HEK293 (cell line): ENCODE measurements around the gene MALT1.

Experiments used
- CTCF ChIA-PET: fragments of 350-600 bp; formaldehyde crosslinking; extraction: SDS; loops from one replicate; lab custom pipeline; 2021; ENCODE audit warnings: antibody characterized with exemption; lab: Yijun Ruan, JAX
- POLR2A ChIA-PET: fragments of 300-600 bp; formaldehyde crosslinking; extraction: SDS; loops from one replicate; lab custom pipeline; 2020; ENCODE audit warnings: antibody characterized with exemption, inconsistent platforms; lab: Yijun Ruan, JAX
- H3K27ac ChIP-seq: fragments of 200-500 bp; sonication (Bioruptor generic); 2 replicates; pipeline ENCODE4 v1.5.1; 2014; ENCODE audit warnings: low read depth, low read length, control low read depth, inconsistent platforms; ENCODE audit errors: extremely low read depth
- H3K36me3 ChIP-seq, 2 experiments: fragments of 200-500 bp in 1 of 2; sonication (Bioruptor generic) in 1 of 2; 1 replicate in 1 of 2; 2 replicates in 1 of 2; pipeline ENCODE4 v1.5.1; 2014 to 2017; ENCODE audit warnings: inconsistent platforms in 2 of 2, low read length in 2 of 2; ENCODE audit not compliant: control insufficient read depth in 2 of 2, insufficient read depth in 1 of 2
- H3K4me1 ChIP-seq: fragments of 200-500 bp; sonication (Bioruptor generic); 2 replicates; pipeline ENCODE4 v1.5.1; 2014; ENCODE audit warnings: mild to moderate bottlenecking, low read length, inconsistent platforms; ENCODE audit not compliant: control insufficient read depth, insufficient read depth
- H3K4me3 ChIP-seq: 2 replicates; pipeline ENCODE4 v1.5.1; 2011; ENCODE audit warnings: low read depth, mild to moderate bottlenecking, control low read depth, low read length, moderate library complexity
- H3K9me3 ChIP-seq: fragments of 200-500 bp; sonication (Bioruptor generic); 2 replicates; pipeline ENCODE4 v1.5.1; 2014; ENCODE audit warnings: low read depth, low read length, inconsistent platforms; ENCODE audit not compliant: control insufficient read depth, insufficient read depth
- SETDB1 ChIP-seq: IDR thresholded peaks from one replicate; pipeline ENCODE4 v1.6.1; 2017; ENCODE audit warnings: mild to moderate bottlenecking, low read length, moderate library complexity, mixed read lengths; ENCODE audit not compliant: insufficient read length
- YY2 ChIP-seq: fragments of 450-650 bp; formaldehyde crosslinking; IDR thresholded peaks from 2 replicates; pipeline ENCODE4 v1.5.1; 2016; ENCODE audit warnings: missing biosample characterization, missing genetic modification characterization
- ZFP37 ChIP-seq: fragments of 450-650 bp; formaldehyde crosslinking; IDR thresholded peaks from 2 replicates; pipeline ENCODE4 v1.5.1; 2016; ENCODE audit warnings: missing biosample characterization, missing genetic modification characterization
- ZNF146 ChIP-seq: fragments of 450-650 bp; formaldehyde crosslinking; IDR thresholded peaks from 2 replicates; pipeline ENCODE4 v1.5.1; 2016; ENCODE audit warnings: missing biosample characterization, missing genetic modification characterization
- ZNF416 ChIP-seq: fragments of 450-650 bp; formaldehyde crosslinking; IDR thresholded peaks from 2 replicates; pipeline ENCODE4 v1.5.1; 2016; ENCODE audit warnings: missing biosample characterization, missing genetic modification characterization
- ZNF423 ChIP-seq: fragments of 450-650 bp; formaldehyde crosslinking; IDR thresholded peaks from 2 replicates; pipeline ENCODE4 v1.5.1; 2016; ENCODE audit warnings: missing biosample characterization, missing genetic modification characterization
- ZNF426 ChIP-seq: fragments of 450-650 bp; formaldehyde crosslinking; IDR thresholded peaks from 2 replicates; pipeline ENCODE4 v1.5.1; 2017; ENCODE audit warnings: missing biosample characterization, missing genetic modification characterization, mild to moderate bottlenecking, inconsistent platforms, moderate library complexity
- ZNF48 ChIP-seq: fragments of 450-650 bp; formaldehyde crosslinking; IDR thresholded peaks from 2 replicates; pipeline ENCODE4 v1.5.1; 2016; ENCODE audit warnings: missing biosample characterization, missing genetic modification characterization
- ZNF521 ChIP-seq: fragments of 450-650 bp; formaldehyde crosslinking; IDR thresholded peaks from 2 replicates; pipeline ENCODE4 v1.5.1; 2017; ENCODE audit warnings: missing biosample characterization, mild to moderate bottlenecking, missing genetic modification characterization
- ZNF571 ChIP-seq: fragments of 450-650 bp; formaldehyde crosslinking; IDR thresholded peaks from 2 replicates; pipeline ENCODE4 v1.5.0; 2017; ENCODE audit warnings: missing biosample characterization, missing genetic modification characterization
- ZNF658 ChIP-seq: fragments of 450-650 bp; formaldehyde crosslinking; IDR thresholded peaks from 2 replicates; pipeline ENCODE4; 2016; ENCODE audit warnings: missing biosample characterization, missing genetic modification characterization
- ZNF777 ChIP-seq: fragments of 450-650 bp; formaldehyde crosslinking; IDR thresholded peaks from 2 replicates; pipeline ENCODE4 v1.5.1; 2017; ENCODE audit warnings: missing biosample characterization, missing genetic modification characterization, borderline replicate concordance
- ZNF785 ChIP-seq: fragments of 450-650 bp; formaldehyde crosslinking; IDR thresholded peaks from 2 replicates; pipeline ENCODE4 v1.5.1; 2016; ENCODE audit warnings: missing biosample characterization, missing genetic modification characterization
- TF ChIP-seq, protein P1 (sequence below): fragments of 450-650 bp; formaldehyde crosslinking; IDR thresholded peaks from 2 replicates; pipeline ENCODE4 v1.5.1; 2016; ENCODE audit warnings: missing biosample characterization, missing genetic modification characterization
- TF ChIP-seq, protein P2 (sequence below): fragments of 450-650 bp; formaldehyde crosslinking; IDR thresholded peaks from 2 replicates; pipeline ENCODE4 v1.5.1; 2016; ENCODE audit warnings: missing biosample characterization, missing genetic modification characterization
- TF ChIP-seq, protein P3 (sequence below): fragments of 450-650 bp; formaldehyde crosslinking; IDR thresholded peaks from 2 replicates; pipeline ENCODE4 v1.5.1; 2016; ENCODE audit warnings: missing biosample characterization, missing genetic modification characterization
- TF ChIP-seq, protein P4 (sequence below): fragments of 450-650 bp; formaldehyde crosslinking; IDR thresholded peaks from 2 replicates; pipeline ENCODE4 v1.5.1; 2016; ENCODE audit warnings: missing biosample characterization, missing genetic modification characterization

Gene MALT1

DNA sequence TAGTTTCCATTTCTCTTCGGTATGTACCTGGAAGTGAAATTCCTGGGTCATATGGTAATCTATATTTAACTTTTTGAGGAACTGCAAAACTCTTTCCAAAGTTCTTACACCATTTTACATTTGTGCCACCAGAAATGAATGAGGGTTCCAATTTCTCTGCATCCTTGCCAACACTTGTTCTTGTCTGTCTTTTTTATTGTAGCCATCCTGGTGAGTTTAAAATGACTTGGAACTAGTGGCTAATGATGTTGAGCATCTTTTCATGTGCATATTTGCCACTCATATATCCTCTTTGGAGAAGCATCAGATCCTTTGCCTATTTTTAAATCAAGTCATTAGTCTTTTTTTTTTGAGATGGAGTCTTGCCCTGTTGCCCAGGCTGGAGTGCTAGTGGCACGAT is 59.4 kb downstream of the MALT1 start (continued):
- TF ChIP-seq, protein P1, sequence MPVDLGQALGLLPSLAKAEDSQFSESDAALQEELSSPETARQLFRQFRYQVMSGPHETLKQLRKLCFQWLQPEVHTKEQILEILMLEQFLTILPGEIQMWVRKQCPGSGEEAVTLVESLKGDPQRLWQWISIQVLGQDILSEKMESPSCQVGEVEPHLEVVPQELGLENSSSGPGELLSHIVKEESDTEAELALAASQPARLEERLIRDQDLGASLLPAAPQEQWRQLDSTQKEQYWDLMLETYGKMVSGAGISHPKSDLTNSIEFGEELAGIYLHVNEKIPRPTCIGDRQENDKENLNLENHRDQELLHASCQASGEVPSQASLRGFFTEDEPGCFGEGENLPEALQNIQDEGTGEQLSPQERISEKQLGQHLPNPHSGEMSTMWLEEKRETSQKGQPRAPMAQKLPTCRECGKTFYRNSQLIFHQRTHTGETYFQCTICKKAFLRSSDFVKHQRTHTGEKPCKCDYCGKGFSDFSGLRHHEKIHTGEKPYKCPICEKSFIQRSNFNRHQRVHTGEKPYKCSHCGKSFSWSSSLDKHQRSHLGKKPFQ (tag by site-specific recombination): no peak
- TF ChIP-seq ZNF571 (tag by site-specific recombination) (no peak), ZNF785 (tag by site-specific recombination) (no peak), ZNF658 (tag by site-specific recombination) (no peak)

DNA sequence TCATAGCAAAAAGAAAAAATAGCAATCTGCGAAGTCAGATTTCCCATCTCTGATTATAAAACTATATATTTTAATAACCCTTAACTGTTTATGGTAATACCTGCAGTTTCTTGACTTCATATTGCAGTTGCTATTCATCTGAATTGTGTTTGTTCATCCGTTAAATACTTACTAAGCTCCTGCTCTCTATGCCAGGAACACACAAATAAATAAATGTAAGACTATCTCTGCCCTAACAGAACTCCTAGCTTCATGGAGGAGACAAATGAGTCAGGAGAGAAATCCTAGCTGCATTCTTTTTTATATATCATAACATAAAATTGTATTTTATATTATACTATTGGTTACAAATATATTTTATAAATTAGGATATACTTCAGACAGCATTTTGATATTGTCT is 61.2 kb downstream of the MALT1 start:
- H3K27ac ChIP-seq: no peak overlapping the region

More for the DNA sequence above, 61.2 kb downstream of the MALT1 start:
- H3K36me3 ChIP-seq: peaks cover 27 to 30% of the 10 kb centered on the region in 2 experiments
- TF ChIP-seq SETDB1 (no peak), ZNF658 (tag by site-specific recombination) (no peak), ZNF48 (tag by site-specific recombination) (no peak), ZNF426 (tag by site-specific recombination) (no peak), ZNF423 (tag by site-specific recombination) (no peak), ZNF416 (no peak), ZNF146 (tag by site-specific recombination) (no peak), ZFP37 (tag by site-specific recombination) (no peak), ZNF777 (tag by site-specific recombination) (no peak), ZNF521 (tag by site-specific recombination) (no peak), YY2 (tag by site-specific recombination) (no peak)
- TF ChIP-seq, protein P2, sequence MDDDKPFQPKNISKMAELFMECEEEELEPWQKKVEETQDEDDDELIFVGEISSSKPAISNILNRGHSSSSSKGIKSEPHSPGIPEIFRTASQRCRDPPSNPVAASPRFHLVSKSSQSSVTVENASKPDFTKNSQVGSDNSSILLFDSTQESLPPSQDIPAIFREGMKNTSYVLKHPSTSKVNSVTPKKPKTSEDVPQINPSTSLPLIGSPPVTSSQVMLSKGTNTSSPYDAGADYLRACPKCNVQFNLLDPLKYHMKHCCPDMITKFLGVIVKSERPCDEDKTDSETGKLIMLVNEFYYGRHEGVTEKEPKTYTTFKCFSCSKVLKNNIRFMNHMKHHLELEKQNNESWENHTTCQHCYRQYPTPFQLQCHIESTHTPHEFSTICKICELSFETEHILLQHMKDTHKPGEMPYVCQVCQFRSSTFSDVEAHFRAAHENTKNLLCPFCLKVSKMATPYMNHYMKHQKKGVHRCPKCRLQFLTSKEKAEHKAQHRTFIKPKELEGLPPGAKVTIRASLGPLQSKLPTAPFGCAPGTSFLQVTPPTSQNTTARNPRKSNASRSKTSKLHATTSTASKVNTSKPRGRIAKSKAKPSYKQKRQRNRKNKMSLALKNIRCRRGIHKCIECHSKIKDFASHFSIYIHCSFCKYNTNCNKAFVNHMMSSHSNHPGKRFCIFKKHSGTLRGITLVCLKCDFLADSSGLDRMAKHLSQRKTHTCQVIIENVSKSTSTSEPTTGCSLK (tag by site-specific recombination): no peak
- TF ChIP-seq, protein P3, sequence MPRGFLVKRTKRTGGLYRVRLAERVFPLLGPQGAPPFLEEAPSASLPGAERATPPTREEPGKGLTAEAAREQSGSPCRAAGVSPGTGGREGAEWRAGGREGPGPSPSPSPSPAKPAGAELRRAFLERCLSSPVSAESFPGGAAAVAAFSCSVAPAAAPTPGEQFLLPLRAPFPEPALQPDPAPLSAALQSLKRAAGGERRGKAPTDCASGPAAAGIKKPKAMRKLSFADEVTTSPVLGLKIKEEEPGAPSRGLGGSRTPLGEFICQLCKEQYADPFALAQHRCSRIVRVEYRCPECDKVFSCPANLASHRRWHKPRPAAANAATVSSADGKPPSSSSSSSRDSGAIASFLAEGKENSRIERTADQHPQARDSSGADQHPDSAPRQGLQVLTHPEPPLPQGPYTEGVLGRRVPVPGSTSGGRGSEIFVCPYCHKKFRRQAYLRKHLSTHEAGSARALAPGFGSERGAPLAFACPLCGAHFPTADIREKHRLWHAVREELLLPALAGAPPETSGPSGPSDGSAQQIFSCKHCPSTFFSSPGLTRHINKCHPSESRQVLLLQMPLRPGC: no peak
- TF ChIP-seq, protein P4, sequence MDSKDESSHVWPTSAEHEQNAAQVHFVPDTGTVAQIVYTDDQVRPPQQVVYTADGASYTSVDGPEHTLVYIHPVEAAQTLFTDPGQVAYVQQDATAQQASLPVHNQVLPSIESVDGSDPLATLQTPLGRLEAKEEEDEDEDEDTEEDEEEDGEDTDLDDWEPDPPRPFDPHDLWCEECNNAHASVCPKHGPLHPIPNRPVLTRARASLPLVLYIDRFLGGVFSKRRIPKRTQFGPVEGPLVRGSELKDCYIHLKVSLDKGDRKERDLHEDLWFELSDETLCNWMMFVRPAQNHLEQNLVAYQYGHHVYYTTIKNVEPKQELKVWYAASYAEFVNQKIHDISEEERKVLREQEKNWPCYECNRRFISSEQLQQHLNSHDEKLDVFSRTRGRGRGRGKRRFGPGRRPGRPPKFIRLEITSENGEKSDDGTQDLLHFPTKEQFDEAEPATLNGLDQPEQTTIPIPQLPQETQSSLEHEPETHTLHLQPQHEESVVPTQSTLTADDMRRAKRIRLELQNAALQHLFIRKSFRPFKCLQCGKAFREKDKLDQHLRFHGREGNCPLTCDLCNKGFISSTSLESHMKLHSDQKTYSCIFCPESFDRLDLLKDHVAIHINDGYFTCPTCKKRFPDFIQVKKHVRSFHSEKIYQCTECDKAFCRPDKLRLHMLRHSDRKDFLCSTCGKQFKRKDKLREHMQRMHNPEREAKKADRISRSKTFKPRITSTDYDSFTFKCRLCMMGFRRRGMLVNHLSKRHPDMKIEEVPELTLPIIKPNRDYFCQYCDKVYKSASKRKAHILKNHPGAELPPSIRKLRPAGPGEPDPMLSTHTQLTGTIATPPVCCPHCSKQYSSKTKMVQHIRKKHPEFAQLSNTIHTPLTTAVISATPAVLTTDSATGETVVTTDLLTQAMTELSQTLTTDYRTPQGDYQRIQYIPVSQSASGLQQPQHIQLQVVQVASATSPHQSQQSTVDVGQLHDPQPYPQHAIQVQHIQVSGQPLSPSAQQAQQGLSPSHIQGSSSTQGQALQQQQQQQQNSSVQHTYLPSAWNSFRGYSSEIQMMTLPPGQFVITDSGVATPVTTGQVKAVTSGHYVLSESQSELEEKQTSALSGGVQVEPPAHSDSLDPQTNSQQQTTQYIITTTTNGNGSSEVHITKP: no peak
- ChIA-PET CTCF (interaction anchor here (0.9 kb wide), 1 partner anchor 32 kb away, joined by 4 read pairs; no protein-coding TSS in a partner anchor), POLR2A (interaction anchor here (1.2 kb wide), 1 partner anchor 61 kb away, joined by 4 read pairs; the partner anchor contains the start of gene MALT1)
- no peaks in the 10 kb centered on the region for H3K9me3 ChIP-seq
- H3K4me1 ChIP-seq: 0 out of 2 replicates have a peak, but pooled peaks cover 5% of the 10 kb centered on the region
- H3K4me3 ChIP-seq: no peak overlapping the region
